ENCODE measurements around the gene ZC3H15.
A peak's percentile ranks its signal among the peaks of the same experiment; 100 is the strongest.
"Not testable (repeated sequence)": the region's sequence is repeated elsewhere in the genome, so short reads cannot be mapped to it uniquely, and the experiment has no call there.

The ZC3H15 gene

DNA sequence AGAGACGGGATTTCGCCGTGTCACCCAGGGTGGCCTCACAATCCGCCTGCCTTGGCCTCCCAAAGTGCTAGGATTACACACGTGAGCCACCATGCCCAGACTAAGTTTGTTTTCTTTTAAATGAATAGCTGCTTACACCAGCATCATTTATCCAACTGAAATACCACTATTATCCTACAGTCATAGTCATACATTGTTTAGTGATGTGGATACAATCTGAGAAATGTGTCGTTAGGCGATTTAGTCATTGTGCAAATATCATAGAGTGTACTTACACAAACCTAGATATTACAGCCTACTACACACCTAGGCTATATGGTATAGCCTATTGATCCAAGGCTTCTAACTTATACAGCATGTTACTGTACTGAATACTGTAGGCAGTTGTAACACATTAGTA is 10.3 kb downstream of the ZC3H15 start:
- no peak for DNase-seq (ENCODE audit: low spot score)

DNA sequence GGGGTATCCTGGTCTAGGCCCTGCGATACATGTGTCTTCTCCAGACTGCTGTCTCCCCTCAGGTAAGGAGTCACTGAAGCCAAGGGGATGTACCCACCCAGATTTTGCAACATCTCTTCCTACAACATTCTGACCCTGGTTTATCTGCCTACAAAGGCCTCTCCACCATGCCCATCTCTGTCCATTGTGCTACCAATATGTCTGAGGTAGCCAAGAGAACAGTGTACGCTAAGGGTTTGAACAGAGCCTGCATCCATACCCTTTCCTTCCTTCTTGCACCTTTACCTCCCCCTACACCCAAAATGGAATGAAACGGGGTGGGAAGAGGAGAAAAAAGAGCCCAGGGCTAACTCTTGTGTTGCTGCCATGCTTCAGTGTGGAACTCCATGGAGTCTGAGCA is 11.9 kb downstream of the ZC3H15 start:
- no peak for DNase-seq (ENCODE audit: low spot score)

DNA sequence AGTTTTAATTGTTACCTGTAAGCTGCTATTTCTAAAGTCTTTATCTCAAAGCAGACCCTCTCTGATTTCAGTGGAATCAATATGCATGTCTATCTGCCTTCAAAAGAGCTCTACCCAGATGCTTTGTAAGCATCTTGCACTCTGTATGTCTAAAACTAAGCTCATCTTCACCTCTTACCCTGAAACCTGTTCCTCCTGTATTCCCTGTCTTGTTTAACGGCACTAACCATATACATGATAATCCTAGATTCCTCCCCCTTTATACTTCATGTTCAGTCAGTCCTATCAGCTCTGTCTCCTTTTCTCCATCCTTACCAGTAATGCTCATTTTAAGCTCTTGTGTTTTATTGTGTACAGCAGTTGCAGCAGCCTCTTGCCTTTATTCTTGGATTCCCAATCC is 12.8 kb downstream of the ZC3H15 start:
- DNase-seq (ENCODE audit: low spot score): no peak

- DNase-seq (ENCODE audit: low spot score): peak; percentile 59
Measured at GRCh38 chr2:186503827-186504606, 18.0 kb downstream of the ZC3H15 start.

DNA sequence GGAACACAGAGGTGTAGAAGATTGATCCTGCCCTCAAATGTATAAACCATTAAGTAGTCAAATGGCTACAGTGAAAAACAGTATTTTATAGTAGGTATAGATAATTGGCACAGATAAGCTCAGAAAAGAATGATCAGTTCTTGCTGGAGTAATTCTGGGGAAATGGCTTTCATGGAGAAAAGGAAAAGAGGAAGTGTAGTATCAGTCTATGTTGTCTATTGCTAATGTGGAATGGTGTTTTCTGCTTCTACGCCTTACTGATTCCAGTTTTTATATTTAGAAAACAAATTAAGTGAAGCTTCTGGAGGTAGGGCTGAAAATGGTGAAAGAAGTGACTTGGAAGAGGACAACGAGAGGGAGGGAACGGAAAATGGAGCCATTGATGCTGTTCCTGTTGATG is 22.2 kb downstream of the ZC3H15 start:
- no peak for DNase-seq (ENCODE audit: low spot score)

- no peak for DNase-seq (ENCODE audit: low spot score)
Measured at GRCh38 chr2:186515376-186515775, 29.3 kb downstream of the ZC3H15 start.

- no peak for DNase-seq (ENCODE audit: low spot score)
Measured at GRCh38 chr2:186516396-186516795, 30.3 kb downstream of the ZC3H15 start.

GRCh38 chr2:186517090-186517489 is 31.0 kb downstream of the ZC3H15 start:
- DNase-seq (ENCODE audit: low spot score): no peak

DNA sequence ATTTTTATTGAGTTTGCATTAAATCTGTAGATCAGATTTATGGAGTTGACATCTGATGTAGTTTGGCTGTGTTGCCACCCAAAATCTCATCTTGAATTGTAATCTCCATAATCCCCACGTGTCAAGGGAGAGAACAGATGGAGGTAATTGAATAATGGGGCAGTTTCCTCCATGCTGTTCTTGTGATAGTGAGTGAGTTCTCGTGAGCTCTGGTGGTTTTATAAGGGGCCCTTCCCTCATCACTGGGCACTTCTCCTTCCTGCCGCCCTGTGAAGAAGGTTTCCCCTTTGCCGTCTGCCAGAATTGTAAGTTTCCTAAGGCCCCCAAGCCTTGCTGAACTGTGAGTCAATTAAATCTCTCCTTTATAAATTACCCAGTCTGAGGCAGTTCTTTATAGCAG is 32.2 kb downstream of the ZC3H15 start:
- DNase-seq (ENCODE audit: low spot score): no peak

DNA sequence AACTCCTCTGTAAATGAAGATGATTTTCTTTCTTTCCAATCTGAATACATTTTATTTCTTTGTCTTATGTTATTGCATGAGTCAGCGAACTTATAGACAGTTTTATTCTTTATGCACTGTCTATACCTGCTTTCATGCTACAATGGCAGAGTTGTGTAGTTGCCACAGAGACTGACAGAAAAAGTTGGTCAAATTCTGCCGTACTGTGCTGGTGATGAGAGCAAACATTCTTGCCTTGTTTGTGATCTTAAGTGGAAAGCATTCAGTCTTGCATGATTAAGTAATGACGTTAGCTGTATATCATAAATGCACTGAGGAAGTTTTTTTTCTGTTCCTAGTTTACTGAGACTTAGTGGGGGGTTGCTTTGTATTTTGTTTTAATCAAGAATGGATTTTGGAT is 32.9 kb downstream of the ZC3H15 start:
- DNase-seq (ENCODE audit: low spot score): no peak

DNA sequence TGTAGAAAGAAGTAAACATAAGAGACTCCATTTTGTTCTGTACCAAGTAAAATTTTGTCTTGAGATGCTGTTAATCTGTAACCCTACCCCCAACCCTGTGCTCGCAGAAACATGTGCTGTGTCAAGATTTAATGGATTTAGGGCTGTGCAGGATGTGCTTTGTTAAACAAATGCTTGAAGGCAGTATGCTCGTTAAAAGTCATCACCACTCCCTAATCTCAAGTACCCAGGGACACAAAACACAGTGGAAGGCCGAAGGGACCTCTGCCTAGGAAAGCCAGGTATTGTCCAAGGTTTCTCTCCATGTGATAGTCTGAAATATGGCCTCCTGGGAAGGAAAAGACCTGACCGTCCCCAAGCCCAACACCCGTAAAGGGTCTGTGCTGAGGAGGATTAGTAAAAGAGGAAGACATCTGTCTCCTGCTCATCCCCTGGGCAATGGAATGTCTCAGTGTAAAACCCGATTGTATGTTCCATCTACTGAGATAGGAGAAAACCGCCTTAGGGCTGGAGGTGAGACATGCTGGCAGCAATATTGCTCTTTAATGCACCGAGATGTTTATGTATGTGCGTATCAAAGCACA is 35.6 kb downstream of the ZC3H15 start:
- not testable (repeated sequence) for DNase-seq (ENCODE audit: low spot score)

GRCh38 chr2:186522450-186522849 is 36.4 kb downstream of the ZC3H15 start:
- DNase-seq (ENCODE audit: low spot score): no peak

- DNase-seq (ENCODE audit: low spot score): no peak
Measured at GRCh38 chr2:186523791-186524190, 37.7 kb downstream of the ZC3H15 start.

DNA sequence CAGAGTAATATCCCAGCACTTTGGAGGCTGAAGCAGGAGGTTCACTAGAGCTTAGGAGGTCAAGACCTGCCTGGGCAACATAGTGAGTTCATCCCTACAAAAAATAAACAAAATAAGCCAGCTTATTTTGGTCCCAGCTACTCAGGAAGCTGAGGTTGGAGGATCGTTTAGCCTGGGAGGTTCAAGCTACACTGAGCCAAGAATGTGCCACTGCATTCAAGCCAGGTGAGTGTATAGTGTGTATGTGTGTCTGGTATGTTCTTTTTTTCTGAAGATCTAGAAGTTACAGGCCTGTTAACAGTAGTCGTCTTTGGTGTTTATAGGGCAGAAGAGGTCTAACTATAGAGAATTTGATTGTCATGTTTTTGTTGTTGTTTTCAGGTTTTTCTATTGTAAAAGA is 40.2 kb downstream of the ZC3H15 start:
- DNase-seq (ENCODE audit: low spot score): no peak

GRCh38 chr2:186530314-186530713 is 44.3 kb downstream of the ZC3H15 start:
- no peak for DNase-seq (ENCODE audit: low spot score)

DNA sequence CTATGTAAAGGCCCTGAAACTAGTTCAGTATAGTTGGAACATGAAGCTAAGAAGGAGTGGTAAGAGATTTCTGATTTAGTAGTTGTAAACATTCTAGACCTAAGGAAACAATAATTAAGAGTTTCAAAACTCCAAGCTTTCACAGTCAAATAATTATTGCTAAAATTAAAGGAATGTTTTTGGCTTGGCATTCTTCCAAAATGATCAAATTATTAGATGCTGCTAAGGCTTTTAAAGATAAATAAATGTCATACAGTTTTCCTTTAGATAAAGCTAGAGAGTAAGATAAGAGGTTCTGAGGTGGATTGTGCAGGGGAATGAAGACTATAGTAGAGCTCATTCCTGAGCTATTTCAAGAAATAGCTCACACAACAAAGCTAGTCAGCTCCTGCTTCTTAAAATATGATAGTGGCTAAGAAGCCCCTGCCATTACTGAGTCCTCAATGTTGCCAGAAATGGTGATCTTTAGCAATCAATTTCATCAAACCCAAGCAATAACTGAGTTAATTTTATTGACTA is 45.3 kb downstream of the ZC3H15 start:
- DNase-seq (ENCODE audit: low spot score): no peak

DNA sequence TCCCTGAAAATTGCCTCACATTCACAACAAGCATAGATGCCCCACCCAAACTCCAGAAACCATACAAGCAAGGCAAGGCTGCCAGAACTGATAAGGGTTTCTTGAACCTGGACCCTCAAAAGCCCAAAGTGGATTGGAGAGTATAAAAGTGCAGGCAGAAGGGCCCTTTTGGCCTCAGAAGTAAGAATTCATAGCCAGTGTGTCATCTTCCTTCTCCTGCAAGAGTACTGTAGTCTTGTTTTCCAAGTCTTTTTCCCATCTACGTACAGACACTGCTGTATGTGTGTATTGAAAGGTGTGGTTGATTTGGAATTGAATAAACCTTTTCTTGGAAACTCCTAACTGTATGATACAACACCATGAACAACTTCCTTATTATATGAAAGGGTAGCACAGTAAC is 46.8 kb downstream of the ZC3H15 start:
- DNase-seq (ENCODE audit: low spot score): no peak

DNA sequence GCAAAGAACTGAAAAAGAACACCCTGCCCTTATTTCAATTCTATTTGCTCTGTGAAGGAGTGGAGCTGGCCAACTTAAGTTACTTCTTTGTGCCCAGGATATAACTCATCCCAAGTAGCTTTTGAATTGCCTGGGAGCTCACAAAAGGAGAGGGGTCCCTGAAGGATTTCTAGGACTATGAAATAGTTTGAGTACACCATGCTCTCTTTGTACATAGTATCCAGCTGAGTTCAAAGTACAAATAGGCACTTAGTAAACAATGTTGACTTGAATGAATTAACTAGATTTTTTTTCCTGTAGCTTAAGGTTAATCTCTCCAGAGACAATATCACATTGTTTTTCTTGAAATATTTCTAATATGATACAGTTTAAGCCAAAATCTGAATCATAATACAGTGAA is 47.7 kb downstream of the ZC3H15 start:
- DNase-seq (ENCODE audit: low spot score): no peak

DNA sequence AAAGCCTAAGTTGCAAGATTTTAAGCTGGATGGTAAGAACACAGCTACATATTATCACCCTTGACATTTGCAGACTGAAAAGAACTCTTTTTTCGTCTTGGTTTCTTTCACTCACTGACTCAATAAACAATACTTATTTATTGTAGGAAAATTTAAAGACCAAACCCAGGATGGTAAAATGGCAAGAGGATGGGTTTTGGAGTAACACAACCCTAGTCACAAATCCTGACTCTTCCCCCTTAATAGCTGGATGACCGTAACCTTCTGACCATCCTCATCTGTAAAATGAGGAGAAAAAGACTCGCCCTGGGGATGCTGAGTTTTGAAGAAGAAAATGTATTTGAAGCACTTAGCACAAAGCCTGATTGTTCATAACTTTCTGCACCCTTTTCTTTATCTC is 48.3 kb downstream of the ZC3H15 start:
- no peak for DNase-seq (ENCODE audit: low spot score)

DNA sequence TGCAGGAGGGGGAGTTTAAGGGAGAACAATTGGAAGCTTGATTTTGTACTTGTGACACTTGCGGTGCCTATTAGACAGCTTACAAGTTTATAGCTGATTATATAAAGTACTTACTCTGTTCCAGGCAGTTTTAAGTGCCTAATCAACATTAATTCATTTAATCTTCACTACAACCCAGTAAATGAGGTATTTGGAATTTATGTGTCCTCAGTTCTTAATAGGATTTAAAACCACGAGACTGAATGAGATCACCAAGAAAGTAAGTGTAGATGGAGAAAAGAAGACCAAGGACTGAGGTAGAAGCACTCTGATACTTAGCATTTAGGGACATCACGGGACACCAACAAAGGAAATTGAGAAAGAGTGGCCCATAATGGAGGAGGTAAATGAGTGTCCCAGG is 49.8 kb downstream of the ZC3H15 start:
- DNase-seq (ENCODE audit: low spot score): no peak

GRCh38 chr2:186537019-186537418 is 51.0 kb downstream of the ZC3H15 start:
- DNase-seq (ENCODE audit: low spot score): no peak

DNA sequence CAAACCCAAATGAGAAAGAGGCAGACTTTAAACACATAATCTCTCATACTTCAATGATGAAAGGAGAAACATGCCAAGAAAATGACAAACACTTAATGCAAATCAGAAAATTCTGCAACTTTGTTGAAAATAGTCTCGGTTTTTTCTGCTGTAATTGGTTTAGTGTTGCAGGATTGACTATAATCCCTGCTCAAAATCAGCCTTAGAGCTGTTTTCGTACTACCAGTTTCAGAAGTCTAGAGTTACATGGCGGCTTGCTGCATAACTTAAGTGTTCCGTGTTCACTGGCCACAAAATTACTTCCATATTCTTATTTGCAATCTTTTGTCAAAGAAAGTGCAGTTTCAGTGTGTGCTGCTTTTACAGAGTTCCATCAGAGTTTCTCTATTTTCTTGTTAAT is 54.9 kb downstream of the ZC3H15 start:
- no peak for DNase-seq (ENCODE audit: low spot score)

DNA sequence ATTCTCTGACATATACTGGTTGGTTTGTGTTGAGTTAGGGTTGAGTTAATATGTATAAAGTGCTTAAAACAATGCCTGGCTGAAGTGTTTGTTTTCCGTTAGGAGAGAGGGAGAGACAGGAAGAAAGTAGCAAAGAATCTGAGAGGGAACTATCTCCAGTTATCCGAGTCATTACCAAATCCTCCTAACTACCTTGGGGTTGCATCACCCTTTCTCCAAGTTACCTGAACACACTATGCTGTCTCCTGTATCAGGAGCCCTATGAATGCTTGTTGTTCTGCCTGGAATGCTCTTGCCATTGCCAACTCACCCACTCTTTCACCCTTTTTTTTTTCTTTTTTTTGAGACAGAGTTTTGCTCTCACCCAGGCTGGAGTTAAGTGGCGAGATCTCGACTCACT is 55.9 kb downstream of the ZC3H15 start:
- no peak for DNase-seq (ENCODE audit: low spot score)
